GM12891 (cell line): ENCODE results near the gene SPNS1.

ENCODE experiments used
- PAX5 ChIP-seq: IDR thresholded peaks from 2 replicates; pipeline ENCODE4 v1.6.1; 2011; ENCODE audit warnings: low read length, moderate library complexity, mild to moderate bottlenecking; ENCODE audit not compliant: insufficient read depth, severe bottlenecking
- POLR2A ChIP-seq: IDR thresholded peaks from 2 replicates; pipeline ENCODE4 v1.6.1; 2011; ENCODE audit warnings: low read depth, low read length, control low read depth
- POLR2AphosphoS5 ChIP-seq: IDR thresholded peaks from 2 replicates; pipeline ENCODE4 v1.6.1; 2011; ENCODE audit warnings: low read depth, low read length, control low read depth
- POU2F2 ChIP-seq: IDR thresholded peaks from 2 replicates; pipeline ENCODE4 v1.6.1; 2011; ENCODE audit warnings: low read depth, mild to moderate bottlenecking, control low read depth, low read length, moderate library complexity
- SPI1 ChIP-seq: IDR thresholded peaks from 2 replicates; pipeline ENCODE4 v1.6.1; 2011; ENCODE audit warnings: low read depth, low read length, control low read depth
- TAF1 ChIP-seq: IDR thresholded peaks from 2 replicates; pipeline ENCODE4 v1.6.1; 2011; ENCODE audit warnings: low read depth, low read length, control low read depth

- no peak for TF ChIP-seq TAF1
- TF ChIP-seq PAX5: no peak
- no peak for TF ChIP-seq POLR2AphosphoS5
- TF ChIP-seq POLR2A: no peak
- no peak for TF ChIP-seq SPI1
- TF ChIP-seq POU2F2: no peak
Observed at GRCh38 chr16:28984091-28984490, 9.5 kb downstream of the SPNS1 start.
